A673 (cell line): Measurements from ENCODE around the gene AGO1. TPM values are rescaled to one million over a fixed set of nuclear protein-coding genes. Genes with fewer than 3 reads are reported as not detected.
"Not testable (repeated sequence)": the region's sequence is repeated elsewhere in the genome, so short reads cannot be mapped to it uniquely, and the experiment has no call there.

ENCODE experiments used
- BruUV-seq: library from RNA; stranded (reverse); fragments of 400-500 nt; replicated peaks from 2 replicates; lab custom pipeline; 2021; lab: Mats Ljungman, UMichigan
- CTCF ChIA-PET: fragments of 300-600 bp; sonication (Branson Sonifier 250); formaldehyde crosslinking; loops from one replicate; lab custom pipeline; 2022; ENCODE audit warnings: antibody characterized with exemption; lab: Charles Lee
- POLR2A ChIA-PET: fragments of 300-600 bp; sonication (Branson Sonifier 250); formaldehyde crosslinking; loops from one replicate; lab custom pipeline; 2022; ENCODE audit warnings: antibody characterized with exemption; ENCODE audit not compliant: low non-redundant PET; lab: Charles Lee
- DNase-seq: peaks from one replicate; pipeline ENCODE4 v3.0.0-alpha.2; 2015; ENCODE audit warnings: low spot score
- H3K27ac ChIP-seq: fragments of 200-600 bp; sonication (generic); 2 replicates; pipeline ENCODE4 v1.5.1; 2016; ENCODE audit warnings: mixed run types, low read depth, mild to moderate bottlenecking, mixed read lengths, antibody characterized with exemption, low read length; ENCODE audit not compliant: poor library complexity, severe bottlenecking
- H3K27me3 ChIP-seq: fragments of 200-600 bp; sonication (generic); replicated peaks from 2 replicates; pipeline ENCODE4 v1.6.1; 2017; ENCODE audit warnings: mixed run types, low read depth, mild to moderate bottlenecking, mixed read lengths, antibody characterized with exemption, low read length; ENCODE audit not compliant: insufficient read depth, poor library complexity
- H3K36me3 ChIP-seq: fragments of 200-600 bp; sonication (generic); 2 replicates; pipeline ENCODE4 v1.6.1; 2016; ENCODE audit warnings: mixed run types, mild to moderate bottlenecking, mixed read lengths, antibody characterized with exemption, low read length; ENCODE audit not compliant: insufficient read depth, poor library complexity, severe bottlenecking
- H3K4me1 ChIP-seq: fragments of 200-600 bp; sonication (generic); 2 replicates; pipeline ENCODE4 v1.6.1; 2017; ENCODE audit warnings: mixed run types, mild to moderate bottlenecking, mixed read lengths, antibody characterized with exemption, low read length; ENCODE audit not compliant: insufficient read depth, poor library complexity, severe bottlenecking
- H3K4me3 ChIP-seq: fragments of 200-600 bp; sonication (generic); 2 replicates; pipeline ENCODE4 v1.5.1; 2016; ENCODE audit warnings: low read depth, mixed run types, mild to moderate bottlenecking, mixed read lengths, low read length; ENCODE audit not compliant: poor library complexity, severe bottlenecking
- H3K9me3 ChIP-seq: fragments of 200-600 bp; sonication (generic); 2 replicates; pipeline ENCODE4 v1.6.1; 2016; ENCODE audit warnings: mixed run types, low read depth, mild to moderate bottlenecking, mixed read lengths, antibody characterized with exemption, low read length; ENCODE audit not compliant: poor library complexity, severe bottlenecking
- EZH2 ChIP-seq: fragments of 200-600 bp; sonication (generic); IDR thresholded peaks from 2 replicates; pipeline ENCODE4 v1.6.1; 2017; ENCODE audit warnings: borderline replicate concordance, low read depth, mild to moderate bottlenecking, mixed read lengths, antibody characterized with exemption, low read length; ENCODE audit not compliant: poor library complexity, severe bottlenecking
- intact Hi-C: fragments of 100-400 bp; cut with micrococcal nuclease; formaldehyde crosslinking; loops from one replicate; pipeline ENCODE4 v1.10.0; 2022; ENCODE audit not compliant: unreplicated experiment
- total RNA-seq: library from RNA; stranded (reverse); gene quantifications from 2 replicates; pipeline ENCODE4 v1.2.3, GENCODE V29; 2021
- TF ChIP-seq, protein P1 (sequence below): fragments of 300-800, 200-600 bp; sonication (generic); conservative IDR thresholded peaks from 2 replicates; pipeline ENCODE4 v1.5.1; 2017; ENCODE audit warnings: low read depth, mild to moderate bottlenecking, antibody characterized with exemption, low read length, moderate library complexity, mixed read lengths

Gene AGO1
- total RNA-seq, 1 experiment from 2014 or later: 58.7 TPM

GRCh38 chr1:35870651-35871309 is 12.2 kb upstream of the AGO1 start:
- DNase-seq: no peak
- ChIA-PET CTCF (no interaction called here), POLR2A (no interaction called here)
- Histone ChIP-seq H3K4me3 (no peak overlapping the region), H3K36me3 (no peaks in the 10 kb centered on the region), H3K4me1 (no peaks in the 10 kb centered on the region), H3K27me3 (no peaks in the 10 kb centered on the region), H3K9me3 (no peaks in the 10 kb centered on the region), H3K27ac (no peak overlapping the region)
- intact Hi-C loops: no loop called here
- no TSS peak for BruUV-seq
- no peak for TF ChIP-seq EZH2
- TF ChIP-seq, protein P1, sequence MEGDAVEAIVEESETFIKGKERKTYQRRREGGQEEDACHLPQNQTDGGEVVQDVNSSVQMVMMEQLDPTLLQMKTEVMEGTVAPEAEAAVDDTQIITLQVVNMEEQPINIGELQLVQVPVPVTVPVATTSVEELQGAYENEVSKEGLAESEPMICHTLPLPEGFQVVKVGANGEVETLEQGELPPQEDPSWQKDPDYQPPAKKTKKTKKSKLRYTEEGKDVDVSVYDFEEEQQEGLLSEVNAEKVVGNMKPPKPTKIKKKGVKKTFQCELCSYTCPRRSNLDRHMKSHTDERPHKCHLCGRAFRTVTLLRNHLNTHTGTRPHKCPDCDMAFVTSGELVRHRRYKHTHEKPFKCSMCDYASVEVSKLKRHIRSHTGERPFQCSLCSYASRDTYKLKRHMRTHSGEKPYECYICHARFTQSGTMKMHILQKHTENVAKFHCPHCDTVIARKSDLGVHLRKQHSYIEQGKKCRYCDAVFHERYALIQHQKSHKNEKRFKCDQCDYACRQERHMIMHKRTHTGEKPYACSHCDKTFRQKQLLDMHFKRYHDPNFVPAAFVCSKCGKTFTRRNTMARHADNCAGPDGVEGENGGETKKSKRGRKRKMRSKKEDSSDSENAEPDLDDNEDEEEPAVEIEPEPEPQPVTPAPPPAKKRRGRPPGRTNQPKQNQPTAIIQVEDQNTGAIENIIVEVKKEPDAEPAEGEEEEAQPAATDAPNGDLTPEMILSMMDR: no peak

- no peaks in the 10 kb centered on the region for H3K36me3 ChIP-seq
- no peak overlapping the region for H3K27ac ChIP-seq
- intact Hi-C loops: no loop called here
- no peaks in the 10 kb centered on the region for H3K4me1 ChIP-seq
- TF ChIP-seq, protein P1: no peak
- TF ChIP-seq EZH2: no peak
- H3K9me3 ChIP-seq: no peaks in the 10 kb centered on the region
- no TSS peak for BruUV-seq
- no peak for DNase-seq
- ChIA-PET CTCF (no interaction called here), POLR2A (interaction anchor here (0.6 kb wide), 1 partner anchor 28 kb away, joined by 4 read pairs; no protein-coding TSS in a partner anchor)
- no peak overlapping the region for H3K4me3 ChIP-seq
- no peaks in the 10 kb centered on the region for H3K27me3 ChIP-seq
Measured at GRCh38 chr1:35873243-35873750, 9.7 kb upstream of the AGO1 start.

DNA sequence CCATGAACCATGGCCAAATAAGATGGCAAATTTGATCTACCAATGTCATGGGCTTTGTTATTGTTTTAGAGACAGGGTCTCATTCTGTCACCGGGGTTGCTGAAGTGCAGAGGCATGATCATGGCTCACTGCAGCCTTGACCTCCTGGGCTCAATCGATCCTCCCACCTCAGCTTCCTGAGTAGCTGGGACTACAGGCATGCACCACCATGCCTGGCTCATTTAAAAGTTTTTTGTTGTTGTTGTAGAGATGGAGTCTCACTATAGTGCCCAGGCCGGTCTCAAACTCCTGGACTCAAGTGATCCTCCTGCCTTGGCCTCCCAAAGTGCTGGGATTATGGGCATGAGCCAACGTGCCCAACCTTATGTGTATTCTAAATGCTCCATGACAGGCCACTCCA is 8.9 kb upstream of the AGO1 start:
- H3K36me3 ChIP-seq, H3K27ac ChIP-seq, H3K9me3 ChIP-seq, DNase-seq, CTCF ChIA-PET, H3K4me3 ChIP-seq, POLR2A ChIA-PET, intact Hi-C loops, H3K27me3 ChIP-seq, BruUV-seq, H3K4me1 ChIP-seq: not testable (repeated sequence)

DNA sequence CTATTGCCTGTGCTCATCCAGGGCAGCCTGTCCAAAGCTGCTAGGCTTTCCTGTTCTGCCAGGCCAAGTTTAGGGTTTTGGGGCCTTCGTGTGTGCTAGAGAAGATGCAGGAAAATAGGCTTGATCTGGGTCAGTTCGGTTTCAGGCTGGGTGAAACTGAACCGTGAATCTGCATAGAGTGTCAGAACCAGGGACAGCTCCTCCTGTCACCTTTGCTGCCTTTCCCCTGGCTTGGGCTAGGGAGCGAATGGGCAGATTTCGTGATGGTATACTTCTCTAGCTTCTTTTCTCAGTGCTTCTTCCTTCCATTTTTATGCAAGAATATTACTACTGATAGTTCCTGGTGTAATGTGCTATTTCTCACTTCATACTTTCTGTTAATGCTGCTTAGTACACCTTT is 6.0 kb upstream of the AGO1 start:
- H3K4me3 ChIP-seq: no peak overlapping the region
- CTCF ChIA-PET: no interaction called here
- no peak for TF ChIP-seq EZH2
- TF ChIP-seq, protein P1: no peak
- intact Hi-C loops: no loop called here
- H3K36me3 ChIP-seq: no peaks in the 10 kb centered on the region
- no peaks in the 10 kb centered on the region for H3K4me1 ChIP-seq
- H3K27ac ChIP-seq: no peak overlapping the region
- no peak for DNase-seq
- POLR2A ChIA-PET: interaction anchor here (0.7 kb wide), 1 partner anchor 961 kb away, joined by 3 read pairs; no protein-coding TSS in a partner anchor
- H3K9me3 ChIP-seq: no peaks in the 10 kb centered on the region
- no peaks in the 10 kb centered on the region for H3K27me3 ChIP-seq
- BruUV-seq: no TSS peak
